ENCODE measurements around the gene CYP21A2.
"Not testable (repeated sequence)": the region's sequence is repeated elsewhere in the genome, so short reads cannot be mapped to it uniquely, and the experiment has no call there.

CYP21A2 gene

GRCh38 chr6:32049736-32050135 is 11.5 kb downstream of the CYP21A2 start:
- H3K9me3 ChIP-seq (ENCODE audit: low read length); H3K4me3 ChIP-seq (ENCODE audit: low read length); H3K27me3 ChIP-seq (ENCODE audit: insufficient read depth, low read length); H2AFZ ChIP-seq (ENCODE audit: low read depth, low read length); H3K36me3 ChIP-seq (ENCODE audit: insufficient read depth, low read length): not testable (repeated sequence)
- peaks cover 17% of the 10 kb centered on the region for H3K4me1 ChIP-seq (ENCODE audit: insufficient read depth, low read length)

GRCh38 chr6:32050562-32050961 is 12.3 kb downstream of the CYP21A2 start:
- no peak overlapping the region for H2AFZ ChIP-seq (ENCODE audit: low read depth, low read length)

GRCh38 chr6:32052626-32053025 is 14.4 kb downstream of the CYP21A2 start:
- not testable (repeated sequence) for H3K9me3 ChIP-seq (ENCODE audit: low read length); H3K4me1 ChIP-seq (ENCODE audit: insufficient read depth, low read length); H3K27me3 ChIP-seq (ENCODE audit: insufficient read depth, low read length); H3K4me3 ChIP-seq (ENCODE audit: low read length); H3K36me3 ChIP-seq (ENCODE audit: insufficient read depth, low read length); H2AFZ ChIP-seq (ENCODE audit: low read depth, low read length)

More at GRCh38 chr6:32050562-32050961, 12.3 kb downstream of the CYP21A2 start:
- Histone ChIP-seq H3K9me3 (ENCODE audit: low read length) (no peaks in the 10 kb centered on the region), H3K36me3 (ENCODE audit: insufficient read depth, low read length) (no peaks in the 10 kb centered on the region), H3K4me1 (ENCODE audit: insufficient read depth, low read length) (peaks cover 17% of the 10 kb centered on the region), H3K27me3 (ENCODE audit: insufficient read depth, low read length) (peaks cover 9% of the 10 kb centered on the region), H3K4me3 (ENCODE audit: low read length) (no peak overlapping the region)

- not testable (repeated sequence) for H3K4me3 ChIP-seq (ENCODE audit: low read length); H2AFZ ChIP-seq (ENCODE audit: low read depth, low read length); H3K36me3 ChIP-seq (ENCODE audit: insufficient read depth, low read length); H3K9me3 ChIP-seq (ENCODE audit: low read length); H3K27me3 ChIP-seq (ENCODE audit: insufficient read depth, low read length); H3K4me1 ChIP-seq (ENCODE audit: insufficient read depth, low read length)
Observed at GRCh38 chr6:32053314-32053713, 15.1 kb downstream of the CYP21A2 start.

- not testable (repeated sequence) for H3K4me3 ChIP-seq (ENCODE audit: low read length); H3K27me3 ChIP-seq (ENCODE audit: insufficient read depth, low read length); H3K4me1 ChIP-seq (ENCODE audit: insufficient read depth, low read length); H3K36me3 ChIP-seq (ENCODE audit: insufficient read depth, low read length); H3K9me3 ChIP-seq (ENCODE audit: low read length); H2AFZ ChIP-seq (ENCODE audit: low read depth, low read length)
Observed at GRCh38 chr6:32055756-32056155, 17.5 kb downstream of the CYP21A2 start.

GRCh38 chr6:32056254-32056653 is 18.0 kb downstream of the CYP21A2 start:
- H3K27me3 ChIP-seq (ENCODE audit: insufficient read depth, low read length) = peaks cover 9% of the 10 kb centered on the region
- no peaks in the 10 kb centered on the region for H3K4me1 ChIP-seq (ENCODE audit: insufficient read depth, low read length)
- H3K4me3 ChIP-seq (ENCODE audit: low read length) = no peak overlapping the region
- no peaks in the 10 kb centered on the region for H3K36me3 ChIP-seq (ENCODE audit: insufficient read depth, low read length)
- H2AFZ ChIP-seq (ENCODE audit: low read depth, low read length) = no peak overlapping the region
- no peaks in the 10 kb centered on the region for H3K9me3 ChIP-seq (ENCODE audit: low read length)

- Histone ChIP-seq H3K4me1 (ENCODE audit: insufficient read depth, low read length) (no peaks in the 10 kb centered on the region), H3K4me3 (ENCODE audit: low read length) (no peak overlapping the region), H3K27me3 (ENCODE audit: insufficient read depth, low read length) (peaks cover 4% of the 10 kb centered on the region), H3K9me3 (ENCODE audit: low read length) (no peaks in the 10 kb centered on the region), H2AFZ (ENCODE audit: low read depth, low read length) (no peak overlapping the region), H3K36me3 (ENCODE audit: insufficient read depth, low read length) (no peaks in the 10 kb centered on the region)
Observed at GRCh38 chr6:32057966-32058365, 19.8 kb downstream of the CYP21A2 start.

GRCh38 chr6:32058511-32058963 is 20.3 kb downstream of the CYP21A2 start:
- Histone ChIP-seq H3K36me3 (ENCODE audit: insufficient read depth, low read length) (no peaks in the 10 kb centered on the region), H3K4me1 (ENCODE audit: insufficient read depth, low read length) (no peaks in the 10 kb centered on the region), H3K27me3 (ENCODE audit: insufficient read depth, low read length) (peaks cover 4% of the 10 kb centered on the region), H3K9me3 (ENCODE audit: low read length) (no peaks in the 10 kb centered on the region), H3K4me3 (ENCODE audit: low read length) (no peak overlapping the region), H2AFZ (ENCODE audit: low read depth, low read length) (no peak overlapping the region)

- Histone ChIP-seq H3K4me1 (ENCODE audit: insufficient read depth, low read length) (no peaks in the 10 kb centered on the region), H2AFZ (ENCODE audit: low read depth, low read length) (no peak overlapping the region), H3K9me3 (ENCODE audit: low read length) (no peaks in the 10 kb centered on the region), H3K36me3 (ENCODE audit: insufficient read depth, low read length) (no peaks in the 10 kb centered on the region), H3K4me3 (ENCODE audit: low read length) (no peak overlapping the region), H3K27me3 (ENCODE audit: insufficient read depth, low read length) (no peaks in the 10 kb centered on the region)
Observed at GRCh38 chr6:32060966-32061655, 22.9 kb downstream of the CYP21A2 start.

- H3K4me3 ChIP-seq (ENCODE audit: low read length) = no peak overlapping the region
- no peak overlapping the region for H2AFZ ChIP-seq (ENCODE audit: low read depth, low read length)
- no peaks in the 10 kb centered on the region for H3K9me3 ChIP-seq (ENCODE audit: low read length)
- H3K4me1 ChIP-seq (ENCODE audit: insufficient read depth, low read length) = no peaks in the 10 kb centered on the region
- peaks cover 11% of the 10 kb centered on the region for H3K27me3 ChIP-seq (ENCODE audit: insufficient read depth, low read length)
- no peaks in the 10 kb centered on the region for H3K36me3 ChIP-seq (ENCODE audit: insufficient read depth, low read length)
Observed at GRCh38 chr6:32064706-32065105, 26.5 kb downstream of the CYP21A2 start.

GRCh38 chr6:32067521-32067920 is 29.3 kb downstream of the CYP21A2 start:
- peaks cover 28% of the 10 kb centered on the region for H3K27me3 ChIP-seq (ENCODE audit: insufficient read depth, low read length)
- not testable (repeated sequence) for H3K4me3 ChIP-seq (ENCODE audit: low read length); H2AFZ ChIP-seq (ENCODE audit: low read depth, low read length); H3K4me1 ChIP-seq (ENCODE audit: insufficient read depth, low read length); H3K9me3 ChIP-seq (ENCODE audit: low read length); H3K36me3 ChIP-seq (ENCODE audit: insufficient read depth, low read length)

GRCh38 chr6:32068315-32068714 is 30.1 kb downstream of the CYP21A2 start:
- H3K27me3 ChIP-seq (ENCODE audit: insufficient read depth, low read length) = peaks cover 28% of the 10 kb centered on the region
- H3K4me3 ChIP-seq (ENCODE audit: low read length); H2AFZ ChIP-seq (ENCODE audit: low read depth, low read length): not testable (repeated sequence)

GRCh38 chr6:32068867-32069266 is 30.7 kb downstream of the CYP21A2 start:
- Histone ChIP-seq H3K36me3 (ENCODE audit: insufficient read depth, low read length) (no peaks in the 10 kb centered on the region), H3K4me1 (ENCODE audit: insufficient read depth, low read length) (no peaks in the 10 kb centered on the region), H3K27me3 (ENCODE audit: insufficient read depth, low read length) (peaks cover 28% of the 10 kb centered on the region), H3K4me3 (ENCODE audit: low read length) (no peak overlapping the region), H2AFZ (ENCODE audit: low read depth, low read length) (no peak overlapping the region), H3K9me3 (ENCODE audit: low read length) (no peaks in the 10 kb centered on the region)

More at GRCh38 chr6:32068315-32068714, 30.1 kb downstream of the CYP21A2 start:
- not testable (repeated sequence) for H3K36me3 ChIP-seq (ENCODE audit: insufficient read depth, low read length); H3K9me3 ChIP-seq (ENCODE audit: low read length); H3K4me1 ChIP-seq (ENCODE audit: insufficient read depth, low read length)

GRCh38 chr6:32069460-32069859 is 31.2 kb downstream of the CYP21A2 start:
- no peak overlapping the region for H3K4me3 ChIP-seq (ENCODE audit: low read length)
- no peak overlapping the region for H2AFZ ChIP-seq (ENCODE audit: low read depth, low read length)
- H3K4me1 ChIP-seq (ENCODE audit: insufficient read depth, low read length) = no peaks in the 10 kb centered on the region
- H3K9me3 ChIP-seq (ENCODE audit: low read length) = no peaks in the 10 kb centered on the region
- H3K27me3 ChIP-seq (ENCODE audit: insufficient read depth, low read length) = peaks cover 28% of the 10 kb centered on the region
- H3K36me3 ChIP-seq (ENCODE audit: insufficient read depth, low read length) = no peaks in the 10 kb centered on the region
